BJ (cell line): Measurements from ENCODE around the gene MCRIP2. TPM values are rescaled to one million over a fixed set of nuclear protein-coding genes. Genes with fewer than 3 reads are reported as not detected.

Source experiments
- CTCF ChIA-PET: fragments of 350-600 bp; formaldehyde crosslinking; extraction: SDS; loops from one replicate; lab custom pipeline; 2021; ENCODE audit warnings: antibody characterized with exemption, inconsistent platforms; lab: Yijun Ruan, JAX
- POLR2A ChIA-PET: fragments of 300-600 bp; sonication (Branson Sonifier 250); formaldehyde crosslinking; extraction: SDS; loops from one replicate; lab custom pipeline; 2021; ENCODE audit warnings: antibody characterized with exemption; lab: Charles Lee
- DNase-seq: peaks from one replicate; pipeline ENCODE4 v3.0.0-alpha.2; 2011; ENCODE audit warnings: low read depth
- H3K27me3 ChIP-seq: 2 replicates; pipeline ENCODE4 v1.6.0; 2011; ENCODE audit warnings: low read length; ENCODE audit not compliant: control insufficient read depth, insufficient read depth
- H3K36me3 ChIP-seq: 2 replicates; pipeline ENCODE4 v1.5.1; 2011; ENCODE audit warnings: low read length; ENCODE audit not compliant: control insufficient read depth, insufficient read depth
- H3K4me3 ChIP-seq: 2 replicates; pipeline ENCODE4 v1.5.1; 2011; ENCODE audit warnings: low read depth, mild to moderate bottlenecking, control low read depth, low read length
- CTCF ChIP-seq: IDR thresholded peaks from 2 replicates; pipeline ENCODE4 v1.5.1; 2011; ENCODE audit warnings: low read depth, mild to moderate bottlenecking, control low read depth, inconsistent platforms, low read length, moderate library complexity; ENCODE audit not compliant: insufficient read depth
- polyA plus RNA-seq: library from polyadenylated mRNA; depleted of rRNA; stranded (reverse); fragments of >200 nt; gene quantifications from 2 replicates; pipeline ENCODE4 v1.2.3, GENCODE V29; 2011

MCRIP2 gene
- polyA plus RNA-seq, 1 experiment = 16.5 TPM

DNA sequence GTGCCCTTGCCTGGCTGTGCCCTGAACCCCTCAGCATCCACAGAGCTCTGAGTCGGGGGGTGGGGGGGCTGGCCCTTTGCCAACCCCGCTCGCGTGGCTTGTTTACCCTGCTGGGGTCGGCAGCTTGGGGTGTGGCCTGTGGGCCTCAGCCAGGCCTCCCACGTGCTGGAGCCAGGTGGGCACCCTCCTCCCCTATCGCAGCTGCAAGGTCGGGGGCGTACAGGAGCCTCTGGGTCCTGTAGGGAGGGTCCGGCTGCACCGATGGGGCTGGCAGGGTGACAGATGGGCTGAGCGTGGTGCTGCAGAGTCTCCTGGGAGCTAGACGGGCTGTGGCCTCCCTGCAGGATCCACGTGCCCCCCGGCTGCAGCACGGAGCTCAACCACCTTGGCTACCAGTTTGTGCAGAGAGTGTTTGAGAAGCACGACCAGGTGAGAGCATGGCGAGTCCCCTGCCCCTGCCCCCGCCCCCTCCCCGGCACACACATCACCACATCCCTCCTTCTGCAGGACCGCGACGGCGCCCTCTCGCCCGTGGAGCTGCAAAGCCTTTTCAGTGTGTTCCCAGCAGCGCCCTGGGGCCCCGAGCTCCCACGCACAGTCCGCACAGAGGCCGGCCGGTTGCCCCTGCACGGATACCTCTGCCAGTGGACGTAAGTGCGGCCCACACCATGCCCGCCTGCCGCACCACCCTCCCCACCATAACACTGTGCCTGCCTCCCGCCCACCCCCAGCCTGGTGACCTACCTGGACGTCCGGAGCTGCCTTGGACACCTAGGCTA is 29.9 kb downstream of the MCRIP2 start:
- Histone ChIP-seq H3K4me3 (no peak overlapping the region), H3K27me3 (no peaks in the 10 kb centered on the region), H3K36me3 (peaks cover 41% of the 10 kb centered on the region)
- POLR2A ChIA-PET = no interaction called here
- DNase-seq = no peak
- CTCF ChIA-PET = no interaction called here
- TF ChIP-seq CTCF = no peak

DNA sequence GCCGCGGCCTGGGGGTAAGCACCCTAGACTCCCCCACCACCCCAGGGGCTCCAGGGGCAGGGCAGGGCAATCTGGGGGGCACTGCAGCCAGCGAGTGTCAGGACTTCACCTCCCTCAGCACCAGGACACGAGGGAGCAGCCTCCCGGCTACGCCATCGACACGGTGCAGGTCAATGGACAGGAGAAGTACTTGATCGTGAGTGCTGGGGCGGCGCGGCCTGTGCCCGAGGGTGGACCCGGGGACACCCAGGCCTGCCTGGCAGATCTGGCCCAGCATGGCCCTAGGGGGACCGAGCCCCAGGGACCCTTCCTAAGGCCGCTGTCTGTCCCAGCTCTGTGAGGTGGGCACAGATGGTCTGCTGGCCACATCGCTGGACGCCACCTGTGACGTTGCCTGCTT is 30.7 kb downstream of the MCRIP2 start:
- CTCF ChIA-PET = no interaction called here
- H3K4me3 ChIP-seq = no peak overlapping the region
- H3K27me3 ChIP-seq = no peaks in the 10 kb centered on the region
- TF ChIP-seq CTCF = no peak
- DNase-seq = no peak
- peaks cover 41% of the 10 kb centered on the region for H3K36me3 ChIP-seq
- POLR2A ChIA-PET = no interaction called here

GRCh38 chr16:672851-673250 is 31.2 kb downstream of the MCRIP2 start:
- CTCF ChIA-PET = interaction anchor here (1.0 kb wide), 1 partner anchor 12 kb away, joined by 4 read pairs; no protein-coding TSS in a partner anchor
- no peaks in the 10 kb centered on the region for H3K27me3 ChIP-seq
- peaks cover 41% of the 10 kb centered on the region for H3K36me3 ChIP-seq
- DNase-seq = no peak
- TF ChIP-seq CTCF = no peak
- no peak overlapping the region for H3K4me3 ChIP-seq
- POLR2A ChIA-PET = no interaction called here

- Histone ChIP-seq H3K27me3 (no peaks in the 10 kb centered on the region), H3K36me3 (peaks cover 41% of the 10 kb centered on the region), H3K4me3 (no peak overlapping the region)
- ChIA-PET POLR2A (no interaction called here), CTCF (interaction anchor here (1.0 kb wide), 1 partner anchor 13 kb away, joined by 4 read pairs; no protein-coding TSS in a partner anchor)
- no peak for DNase-seq
- TF ChIP-seq CTCF = no peak
Measured at GRCh38 chr16:673399-673991, 31.9 kb downstream of the MCRIP2 start.

DNA sequence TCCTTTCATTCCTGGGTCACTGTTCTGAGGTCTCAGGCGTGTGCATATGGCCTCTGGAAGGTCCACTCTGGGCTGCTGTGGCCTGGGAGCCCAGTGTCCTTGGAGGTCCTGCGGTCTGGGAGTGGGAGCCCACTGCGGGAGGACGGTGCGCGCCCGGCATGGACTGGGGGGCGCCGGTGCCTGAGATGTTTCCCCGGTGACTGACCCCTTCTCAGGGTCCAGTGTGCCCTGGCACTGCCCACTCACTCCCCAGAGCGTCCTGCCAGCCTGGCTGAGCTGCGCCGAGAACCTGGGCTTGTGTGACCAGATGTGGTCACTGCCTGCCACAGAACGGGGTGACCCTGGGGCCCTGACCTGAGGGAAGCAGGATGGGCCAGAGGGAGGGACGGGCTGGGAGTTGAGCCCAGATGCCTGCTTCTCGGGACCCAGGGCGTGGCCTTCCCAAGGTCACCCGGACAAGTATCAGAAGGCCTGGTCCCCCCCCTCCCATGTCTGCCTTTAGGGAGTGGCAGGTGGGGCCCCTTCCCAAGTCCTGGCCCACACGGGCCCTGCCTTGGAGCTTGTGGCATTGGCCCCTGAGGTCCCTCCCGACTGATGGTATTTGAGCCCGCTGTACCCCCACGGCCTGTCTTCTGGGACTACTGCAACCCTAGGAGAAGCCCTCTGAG is 32.7 kb downstream of the MCRIP2 start:
- no peaks in the 10 kb centered on the region for H3K27me3 ChIP-seq
- POLR2A ChIA-PET = no interaction called here

More for the DNA sequence above, 32.7 kb downstream of the MCRIP2 start:
- TF ChIP-seq CTCF = no peak
- no peak overlapping the region for H3K4me3 ChIP-seq
- CTCF ChIA-PET = no interaction called here
- peaks cover 38% of the 10 kb centered on the region for H3K36me3 ChIP-seq
- no peak for DNase-seq
